GM12878 (cell line): ENCODE data around the gene EHD1. TPM values are rescaled to one million over a fixed set of nuclear protein-coding genes. Genes with fewer than 3 reads are reported as not detected.

ENCODE experiments used
- ATAC-seq: fragments of 200-7000 bp; cut with Tn5 transposase; 3 replicates; pipeline ENCODE4 v1.9.1; 2020; ENCODE audit warnings: mild to moderate bottlenecking, moderate library complexity
- BruUV-seq: library from RNA; stranded (reverse); fragments of 400-500 nt; replicated peaks from 2 replicates; lab custom pipeline; 2021; lab: Mats Ljungman, UMichigan
- CTCF ChIA-PET: fragments of 300-600 bp; sonication (Branson Sonifier 250); formaldehyde crosslinking; extraction: SDS; loops from one replicate; lab custom pipeline; 2021; ENCODE audit warnings: inconsistent platforms; lab: Yijun Ruan, JAX
- POLR2A ChIA-PET: fragments of 350-600 bp; formaldehyde crosslinking; extraction: SDS; loops from one replicate; lab custom pipeline; 2021; ENCODE audit warnings: inconsistent platforms; lab: Charles Lee
- RAD21 ChIA-PET: fragments of 300-600 bp; sonication (Branson Sonifier 250); formaldehyde crosslinking; loops from one replicate; lab custom pipeline; 2023; ENCODE audit warnings: antibody characterized with exemption; ENCODE audit not compliant: unreplicated experiment; lab: Charles Lee
- SMC1A ChIA-PET: fragments of 300-600 bp; sonication (Branson Sonifier 250); formaldehyde crosslinking; loops from one replicate; lab custom pipeline; 2023; ENCODE audit not compliant: unreplicated experiment, uncharacterized antibody; lab: Charles Lee
- DNase-seq: peaks from one replicate; pipeline ENCODE4 v3.0.0-alpha.2; 2011; ENCODE audit warnings: low read depth, low spot score
- FAIRE-seq: peaks from 3 replicates; lab custom pipeline; 2011; peaks lifted over from hg19 to GRCh38; lab: Jason Lieb, UNC
- H2AFZ ChIP-seq: 2 replicates; pipeline ENCODE4 v1.6.0; 2011; ENCODE audit warnings: low read depth, low read length, control low read depth; ENCODE audit not compliant: control insufficient read depth
- H3K27ac ChIP-seq: 2 replicates; pipeline ENCODE4 v1.5.1; 2011; ENCODE audit warnings: control low read depth; ENCODE audit not compliant: control insufficient read depth, insufficient read depth
- H3K27me3 ChIP-seq, 2 experiments: replicated peaks in 1 of 2; 2 replicates each; pipeline versions ENCODE4 v1.6.0 to v1.6.1; 2011; ENCODE audit warnings: low read length in 1 of 2; ENCODE audit not compliant: control insufficient read depth in 2 of 2, insufficient read depth in 2 of 2
- H3K36me3 ChIP-seq, 2 experiments: 2 replicates each; pipeline ENCODE4 v1.5.1; 2011; ENCODE audit warnings: low read length in 1 of 2; ENCODE audit not compliant: control insufficient read depth in 2 of 2, insufficient read depth in 2 of 2
- H3K4me1 ChIP-seq: 2 replicates; pipeline ENCODE4 v1.6.1; 2011; ENCODE audit warnings: mild to moderate bottlenecking, low read length, moderate library complexity, mixed read lengths; ENCODE audit not compliant: control insufficient read depth, insufficient read depth
- H3K4me2 ChIP-seq: 2 replicates; pipeline ENCODE4 v1.6.0; 2011; ENCODE audit warnings: control low read depth; ENCODE audit not compliant: control insufficient read depth, insufficient read depth
- H3K4me3 ChIP-seq: fragments of 200-600 bp; sonication (generic); 2 replicates; pipeline ENCODE4 v1.5.1; 2016
- H3K79me2 ChIP-seq: 2 replicates; pipeline ENCODE4 v1.6.0; 2011; ENCODE audit warnings: low read length; ENCODE audit not compliant: control insufficient read depth, insufficient read depth
- H3K9ac ChIP-seq: 2 replicates; pipeline ENCODE4 v1.8.0; 2011; ENCODE audit warnings: low read length, control low read depth, mixed read lengths; ENCODE audit not compliant: control insufficient read depth, insufficient read depth
- H3K9me3 ChIP-seq: replicated peaks from 3 replicates; pipeline ENCODE4 v1.5.1; 2011; ENCODE audit warnings: mild to moderate bottlenecking, low read length; ENCODE audit not compliant: control insufficient read depth, insufficient read depth
- H4K20me1 ChIP-seq: 2 replicates; pipeline ENCODE4 v1.6.0; 2011; ENCODE audit not compliant: control insufficient read depth, insufficient read depth
- ATF7 ChIP-seq: fragments of 450-650 bp; IDR thresholded peaks from 2 replicates; pipeline ENCODE4 v1.6.1; 2016; ENCODE audit warnings: low read depth, mild to moderate bottlenecking
- BCL3 ChIP-seq: IDR thresholded peaks from 2 replicates; pipeline ENCODE4 v1.6.1; 2011; ENCODE audit warnings: borderline replicate concordance, low read depth, mild to moderate bottlenecking, moderate library complexity, low read length; ENCODE audit not compliant: insufficient read depth, poor library complexity, severe bottlenecking
- BCLAF1 ChIP-seq: fragments of 450-650 bp; IDR thresholded peaks from 2 replicates; pipeline ENCODE4 v1.6.1; 2017; ENCODE audit warnings: antibody characterized with exemption, mild to moderate bottlenecking, moderate library complexity
- LARP7 ChIP-seq: fragments of 450-650 bp; IDR thresholded peaks from 2 replicates; pipeline ENCODE4 v1.6.1; 2017; ENCODE audit warnings: mild to moderate bottlenecking
- MXI1 ChIP-seq: fragments of 150-350 bp; IDR thresholded peaks from 2 replicates; pipeline ENCODE4 v1.6.1; 2011; ENCODE audit warnings: low read depth, mild to moderate bottlenecking, inconsistent platforms, low read length, improper control_type of control experiment
- NRF1 ChIP-seq: conservative IDR thresholded peaks from 2 replicates; pipeline ENCODE4 v1.6.1; 2011; ENCODE audit warnings: mild to moderate bottlenecking, low read depth, low read length, improper control_type of control experiment
- STAT1 ChIP-seq: fragments of 450-650 bp; conservative IDR thresholded peaks from 2 replicates; pipeline ENCODE4 v1.6.1; 2014; ENCODE audit warnings: antibody characterized with exemption, mild to moderate bottlenecking
- ZNF384 ChIP-seq: IDR thresholded peaks from 2 replicates; pipeline ENCODE4 v1.6.1; 2012; ENCODE audit warnings: low read depth, mild to moderate bottlenecking, low read length, improper control_type of control experiment, borderline replicate concordance
- ZNF687 ChIP-seq: fragments of 450-650 bp; IDR thresholded peaks from 2 replicates; pipeline ENCODE4 v1.6.1; 2017; ENCODE audit warnings: mild to moderate bottlenecking, moderate library complexity
- WGBS: methylation state at CpG from one replicate; pipeline ENCODE4 v1.1.6; 2016; ENCODE audit warnings: low lambda C conversion rate; ENCODE audit not compliant: insufficient replicate concordance, insufficient coverage; ENCODE audit errors: missing lambda C conversion rate; 5-methylcytosine and 5-hydroxymethylcytosine counted together
- in situ Hi-C: fragments of 300-500 bp; cut with MboI; formaldehyde crosslinking; loops from 9 replicates; pipeline ENCODE4 v1.14.3; 2018; ENCODE audit warnings: mixed read lengths
- intact Hi-C: fragments of 100-400 bp; cut with micrococcal nuclease; formaldehyde crosslinking; loops from one replicate; pipeline ENCODE4 v1.14.2; 2022; ENCODE audit not compliant: unreplicated experiment
- polyA plus RNA-seq, 11 experiments: library from polyadenylated mRNA; depleted of rRNA in 4 of 11; unstranded in 6 of 11; stranded (reverse) in 5 of 11; fragments of >200 nt; fragmentation: Nextera tagmentation in 4 of 11; fragmentation: Illumina TruSeq in 1 of 11; extraction: Ambion mirVana in 4 of 11; extraction: Trizol in 1 of 11; gene quantifications; 1 replicate in 1 of 11; 2 replicates in 10 of 11; pipeline versions ENCODE4 v1.2.1 to v1.2.3, GENCODE V29; 2011 to 2016; ENCODE audit warnings: inconsistent platforms in 2 of 11, missing spikeins in 2 of 11, low read depth in 1 of 11
- total RNA-seq, 4 experiments: library from RNA; depleted of rRNA in 3 of 4; stranded (reverse); fragments of >200 nt in 3 of 4; fragmentation: Illumina TruSeq in 1 of 4; extraction: Trizol in 1 of 4; gene quantifications; 2 replicates each; pipeline versions ENCODE4 v1.2.1 to v1.2.3, GENCODE V29; 2013 to 2021

Gene EHD1
- total and polyA plus RNA-seq, 10 of the 15 experiments (the other 5 are each of a cell fraction or from before 2014, with no cell fraction given) = 1.0 to 165 (median 66.5) TPM

- in situ Hi-C loops (loop anchor here (5.0 kb wide), 1 partner anchor 48 kb away; no protein-coding TSS in a partner anchor), intact Hi-C loops (loop anchor here (10.0 kb wide), 1 partner anchor 410 kb away; no protein-coding TSS in a partner anchor)
- H3K27ac ChIP-seq = no peak within 1 kb of the TSS
- RAD21 ChIA-PET = interaction anchor here (0.6 to 12.9 kb wide), 10 partner anchors 20 to 170 kb away, joined by 3 to 316 read pairs (median 4); partner anchors contain the start of genes ARL2, BATF2, MEN1 and SF1
- H3K4me2 ChIP-seq = peak within 1 kb of the TSS; percentile 60
- SMC1A ChIA-PET = interaction anchor here (0.9 to 12.7 kb wide), 8 partner anchors 19 to 167 kb away, joined by 3 to 306 read pairs (median 3); no protein-coding TSS in a partner anchor
- BruUV-seq = no TSS peak
- H3K4me1 ChIP-seq = peaks cover 31% of the 10 kb centered on the region
- no peak for DNase-seq
- H2AFZ ChIP-seq = peak within 1 kb of the TSS; percentile 79
- H3K79me2 ChIP-seq = no peaks in the 10 kb centered on the region
- WGBS = 10% methylated on average over 39 of the region's 96 CpGs
- CTCF ChIA-PET = interaction anchor here (0.6 to 28.8 kb wide), 17 partner anchors 8 to 381 kb away, joined by 3 to 1208 read pairs (median 4); partner anchors contain the start of genes ARL2, BATF2, CAPN1 and EHD1
- peak within 1 kb of the TSS; percentile 70; the same call in 1 of the 2 replicates for H3K4me3 ChIP-seq
- H3K27me3 ChIP-seq = no peaks in the 10 kb centered on the region
- H3K36me3 ChIP-seq = no peaks in the 10 kb centered on the region
- peak; percentile 72 for ATAC-seq
- H3K9me3 ChIP-seq = no peaks in the 10 kb centered on the region
- POLR2A ChIA-PET = interaction anchor here (1.0 to 12.2 kb wide), 4 partner anchors 20 to 277 kb away, joined by 3 to 232 read pairs (median 3); partner anchors contain the start of genes FAU, MRPL49 and SF1
- no peak within 1 kb of the TSS; the same call in 1 of the 2 replicates for H3K9ac ChIP-seq
- no peak for FAIRE-seq
- no peaks in the 10 kb centered on the region for H4K20me1 ChIP-seq
- peak; percentile 71 for TF ChIP-seq ZNF687
- TF ChIP-seq ATF7 = no peak
- TF ChIP-seq MXI1 = no peak
- no peak for TF ChIP-seq ZNF384
- no peak for TF ChIP-seq NRF1
- TF ChIP-seq BCLAF1 = no peak
- TF ChIP-seq STAT1 = no peak
- peak; percentile 48; the same call in 1 of the 2 replicates for TF ChIP-seq LARP7
- TF ChIP-seq BCL3 = no peak
These were observed 33.9 kb downstream of the EHD1 start, which contains the start of gene CDC42BPG for GRCh38 chr11:64844330-64845128. TSS of gene CDC42BPG (minus strand) at chr11:64844653. CDS start at chr11:64844569, 84 bp downstream.
